H1 (cell line): Measurements from ENCODE around the gene S100A13. TPM values are rescaled to one million over a fixed set of nuclear protein-coding genes. Genes with fewer than 3 reads are reported as not detected.

ENCODE experiments used
- CTCF ChIA-PET: fragments of 300-600 bp; sonication (Branson Sonifier 250); formaldehyde crosslinking; loops from one replicate; lab custom pipeline; 2021; ENCODE audit not compliant: partially characterized antibody; lab: Charles Lee
- POLR2A ChIA-PET: fragments of 300-600 bp; sonication (Branson Sonifier 250); formaldehyde crosslinking; loops from one replicate; lab custom pipeline; 2021; ENCODE audit warnings: inconsistent platforms; ENCODE audit not compliant: partially characterized antibody; lab: Charles Lee
- DNase-seq, 2 experiments: peaks; one replicate each; pipeline versions ENCODE4 v3.0.0 to v3.0.0-alpha.2; 2010 to 2022; ENCODE audit warnings: low spot score in 2 of 2, low read depth in 1 of 2, mixed read lengths in 1 of 2
- FAIRE-seq: peaks from 2 replicates; lab custom pipeline; 2011; peaks lifted over from hg19 to GRCh38; lab: Jason Lieb, UNC
- H2AFZ ChIP-seq: 2 replicates; pipeline ENCODE4 v1.8.1; 2012; ENCODE audit warnings: low read length, inconsistent platforms
- H2AK5ac ChIP-seq: 2 replicates; pipeline ENCODE4 v1.6.1; 2013; ENCODE audit warnings: low read depth, low read length
- H2BK120ac ChIP-seq: replicated peaks from 2 replicates; pipeline ENCODE3; 2013; ENCODE audit warnings: low read depth, low read length, inconsistent platforms
- H2BK12ac ChIP-seq: 2 replicates; pipeline ENCODE4 v1.6.1; 2013; ENCODE audit warnings: low read depth, low read length
- H2BK15ac ChIP-seq: 2 replicates; pipeline ENCODE4 v1.6.1; 2013; ENCODE audit warnings: low read length
- H2BK20ac ChIP-seq: 2 replicates; pipeline ENCODE4 v1.6.1; 2013; ENCODE audit warnings: low read length
- H2BK5ac ChIP-seq: 2 replicates; pipeline ENCODE4 v1.6.1; 2013; ENCODE audit warnings: low read depth, low read length
- H3K14ac ChIP-seq: 2 replicates; pipeline ENCODE4 v1.6.1; 2013; ENCODE audit warnings: inconsistent platforms; ENCODE audit not compliant: insufficient read length
- H3K18ac ChIP-seq: 2 replicates; pipeline ENCODE4 v1.6.1; 2013; ENCODE audit warnings: low read length; ENCODE audit errors: extremely low read depth
- H3K23ac ChIP-seq: 2 replicates; pipeline ENCODE4 v1.6.1; 2013; ENCODE audit warnings: inconsistent platforms; ENCODE audit not compliant: insufficient read length
- H3K23me2 ChIP-seq: 2 replicates; pipeline ENCODE4 v1.6.1; 2013; ENCODE audit warnings: low read depth, low read length
- H3K27ac ChIP-seq: 2 replicates; pipeline ENCODE4 v1.6.1; 2011; ENCODE audit warnings: low read depth, low read length, inconsistent platforms
- H3K27me3 ChIP-seq, 4 experiments: replicated peaks in 1 of 4; 1 replicate in 1 of 4; 2 replicates in 3 of 4; pipeline versions ENCODE4 v1.6.1 to v1.8.1; 2011 to 2013; ENCODE audit warnings: low read length in 3 of 4, mild to moderate bottlenecking in 3 of 4, inconsistent platforms in 2 of 4, mixed read lengths in 2 of 4, moderate library complexity in 1 of 4; ENCODE audit not compliant: control insufficient read depth in 3 of 4, insufficient read depth in 3 of 4; ENCODE audit errors: extremely low read depth in 1 of 4
- H3K36me3 ChIP-seq, 4 experiments: 2 replicates each; pipeline versions ENCODE4 v1.6.1 to v1.8.1; 2011 to 2013; ENCODE audit warnings: mild to moderate bottlenecking in 4 of 4, low read length in 3 of 4, moderate library complexity in 2 of 4, control low read depth in 1 of 4, inconsistent platforms in 1 of 4; ENCODE audit not compliant: insufficient read depth in 4 of 4, control insufficient read depth in 2 of 4
- H3K4ac ChIP-seq: replicated peaks from 2 replicates; pipeline ENCODE3; 2013; ENCODE audit warnings: low read length, low read depth, mixed read lengths, inconsistent platforms; ENCODE audit not compliant: insufficient read length
- H3K4me1 ChIP-seq, 4 experiments: replicated peaks in 1 of 4; 1 replicate in 1 of 4; 2 replicates in 3 of 4; pipeline versions ENCODE4 v1.6.1 to v1.8.1; 2011 to 2013; ENCODE audit warnings: low read length in 3 of 4, inconsistent platforms in 2 of 4, mixed read lengths in 1 of 4; ENCODE audit not compliant: insufficient read depth in 4 of 4, control insufficient read depth in 3 of 4
- H3K4me2 ChIP-seq, 2 experiments: 2 replicates each; pipeline versions ENCODE4 v1.6.1 to v1.8.1; 2011 to 2013; ENCODE audit warnings: low read depth in 2 of 2, low read length in 2 of 2, control low read depth in 1 of 2, inconsistent platforms in 1 of 2, mild to moderate bottlenecking in 1 of 2; ENCODE audit not compliant: insufficient read depth in 1 of 2
- H3K4me3 ChIP-seq, 4 experiments: fragments of 200-600, 300-600 bp in 1 of 4; sonication (generic), shearing (Covaris generic), sonication (Bioruptor Twin) in 1 of 4; 2 replicates each; pipeline versions ENCODE4 v1.5.1 to v1.8.1; 2011 to 2016; ENCODE audit warnings: low read length in 4 of 4, low read depth in 3 of 4, control low read depth in 2 of 4, inconsistent platforms in 2 of 4, mild to moderate bottlenecking in 2 of 4, mixed read lengths in 1 of 4, moderate library complexity in 1 of 4; ENCODE audit not compliant: insufficient read depth in 2 of 4; ENCODE audit errors: extremely low read depth in 1 of 4
- H3K56ac ChIP-seq: replicated peaks from 2 replicates; pipeline ENCODE3; 2013; ENCODE audit warnings: low read depth, mild to moderate bottlenecking, mixed read lengths, low read length, inconsistent platforms; ENCODE audit not compliant: insufficient read length
- H3K79me1 ChIP-seq: 2 replicates; pipeline ENCODE4 v1.6.1; 2013; ENCODE audit warnings: low read depth, low read length, control low read depth
- H3K79me2 ChIP-seq, 2 experiments: 2 replicates each; pipeline versions ENCODE4 v1.6.1 to v1.8.1; 2012 to 2013; ENCODE audit warnings: low read length in 2 of 2, mild to moderate bottlenecking in 2 of 2, inconsistent platforms in 1 of 2; ENCODE audit not compliant: insufficient read depth in 2 of 2, control insufficient read depth in 1 of 2
- H3K9ac ChIP-seq, 4 experiments: replicated peaks in 1 of 4; 1 replicate in 1 of 4; 2 replicates in 3 of 4; pipeline versions ENCODE4 v1.6.1 to v1.8.1; 2011 to 2013; ENCODE audit warnings: low read depth in 3 of 4, low read length in 3 of 4, control low read depth in 2 of 4, mild to moderate bottlenecking in 2 of 4, moderate library complexity in 2 of 4, inconsistent platforms in 1 of 4; ENCODE audit errors: extremely low read depth in 1 of 4
- H3K9me3 ChIP-seq, 2 experiments: 2 replicates each; pipeline versions ENCODE4 v1.6.1 to v1.8.1; 2012 to 2013; ENCODE audit warnings: mild to moderate bottlenecking in 2 of 2, moderate library complexity in 2 of 2, control low read depth in 1 of 2, inconsistent platforms in 1 of 2, low read depth in 1 of 2, low read length in 1 of 2, mixed read lengths in 1 of 2; ENCODE audit not compliant: insufficient read depth in 2 of 2
- H4K20me1 ChIP-seq, 2 experiments: replicated peaks in 1 of 2; 2 replicates each; pipeline versions ENCODE3 to v1.8.1; 2011 to 2013; ENCODE audit warnings: inconsistent platforms in 2 of 2, low read length in 2 of 2, mild to moderate bottlenecking in 1 of 2; ENCODE audit not compliant: insufficient read depth in 2 of 2, control insufficient read depth in 1 of 2
- H4K5ac ChIP-seq: 2 replicates; pipeline ENCODE4 v1.6.1; 2013; ENCODE audit warnings: low read length, low read depth, mixed read lengths, inconsistent platforms; ENCODE audit not compliant: insufficient read length
- H4K8ac ChIP-seq: 2 replicates; pipeline ENCODE4 v1.8.0; 2013; ENCODE audit warnings: mild to moderate bottlenecking, moderate library complexity, low read length, inconsistent platforms; ENCODE audit not compliant: insufficient read depth; ENCODE audit errors: extremely low read depth
- H4K91ac ChIP-seq: replicated peaks from 2 replicates; pipeline ENCODE3; 2013; ENCODE audit warnings: low read length, mixed read lengths, inconsistent platforms; ENCODE audit not compliant: insufficient read length
- FOSL1 ChIP-seq: IDR thresholded peaks from 2 replicates; pipeline ENCODE4 v1.6.1; 2011; ENCODE audit warnings: mild to moderate bottlenecking, low read depth, low read length, moderate library complexity; ENCODE audit not compliant: insufficient read depth
- GTF2F1 ChIP-seq: IDR thresholded peaks from 2 replicates; pipeline ENCODE4 v1.6.1; 2012; ENCODE audit warnings: low read depth, low read length, improper control_type of control experiment, borderline replicate concordance
- KDM4A ChIP-seq: IDR thresholded peaks from one replicate; pipeline ENCODE4 v1.7.1; 2012; ENCODE audit warnings: low read depth, mild to moderate bottlenecking, moderate library complexity, low read length, inconsistent platforms; ENCODE audit not compliant: severe bottlenecking
- POLR2A ChIP-seq, 2 experiments: IDR thresholded peaks; 1 replicate in 1 of 2; 2 replicates in 1 of 2; pipeline ENCODE4 v1.6.1; 2011; ENCODE audit warnings: low read depth in 2 of 2, low read length in 2 of 2, mild to moderate bottlenecking in 2 of 2; ENCODE audit errors: control extremely low read depth in 1 of 2
- RBBP5 ChIP-seq: IDR thresholded peaks from 2 replicates; pipeline ENCODE4 v1.7.1; 2012; ENCODE audit warnings: low read depth, mild to moderate bottlenecking, inconsistent platforms, low read length, moderate library complexity, borderline replicate concordance
- RNF2 ChIP-seq: fragments of 200-900, 300-1000 bp; sonication (generic); IDR thresholded peaks from 2 replicates; pipeline ENCODE4 v1.7.1; 2016; ENCODE audit warnings: borderline replicate concordance, low read depth, mild to moderate bottlenecking, antibody characterized with exemption, low read length; ENCODE audit not compliant: poor library complexity, severe bottlenecking; ENCODE audit errors: missing control alignments
- RXRA ChIP-seq: IDR thresholded peaks from 2 replicates; pipeline ENCODE4 v1.6.1; 2011; ENCODE audit warnings: low read depth, mild to moderate bottlenecking, low read length, moderate library complexity; ENCODE audit not compliant: insufficient read depth
- SAP30 ChIP-seq: fragments of 300-600 bp; sonication (generic); IDR thresholded peaks from 2 replicates; pipeline ENCODE4 v1.7.1; 2012; ENCODE audit warnings: low read length, moderate library complexity, mild to moderate bottlenecking, inconsistent platforms; ENCODE audit not compliant: insufficient read depth, insufficient replicate concordance
- SP1 ChIP-seq: IDR thresholded peaks from 2 replicates; pipeline ENCODE4 v1.6.1; 2011; ENCODE audit warnings: low read depth, low read length
- WGBS, 2 experiments: shearing (Covaris generic) in 1 of 2; methylation state at CpG; one replicate each; pipeline versions ENCODE4 v1.1.6 to v1.1.7; 2013 to 2015; ENCODE audit warnings: low lambda C conversion rate in 2 of 2, mixed read lengths in 2 of 2, inconsistent platforms in 1 of 2, low coverage in 1 of 2, missing lambda C conversion rate in 1 of 2; ENCODE audit not compliant: insufficient replicate concordance in 2 of 2, insufficient coverage in 1 of 2, insufficient read length in 1 of 2; ENCODE audit errors: extremely low coverage in 1 of 2, missing lambda C conversion rate in 1 of 2; 5-methylcytosine and 5-hydroxymethylcytosine counted together
- polyA plus RNA-seq, 7 experiments: library from polyadenylated mRNA; depleted of rRNA in 3 of 7; stranded (reverse) in 5 of 7; unstranded in 2 of 7; fragments of >200 nt in 5 of 7; fragments of 200-250 nt in 2 of 7; gene quantifications; 1 replicate in 5 of 7; 2 replicates in 1 of 7; 4 replicates in 1 of 7; pipeline versions ENCODE4 v1.2.1 to v1.2.3, GENCODE V29; 2011 to 2013; ENCODE audit warnings: missing spikeins in 2 of 7, mixed read lengths in 2 of 7
- total RNA-seq: library from RNA; stranded (reverse); fragmentation: NEBNext Ultra II Directional; extraction: Animal tissue kit (Norgen Biotek cat#: 25700); gene quantifications from 2 replicates; pipeline ENCODE4 v1.2.1, GENCODE V29; 2021
- TF ChIP-seq, protein P1 (sequence below): IDR thresholded peaks from 2 replicates; pipeline ENCODE4 v1.6.1; 2012; ENCODE audit warnings: low read length, inconsistent platforms

The S100A13 gene
- total and polyA plus RNA-seq, 2 of the 8 experiments (the other 6 are each of a cell fraction or from before 2014, with no cell fraction given), result 63.6 to 127 TPM

DNA sequence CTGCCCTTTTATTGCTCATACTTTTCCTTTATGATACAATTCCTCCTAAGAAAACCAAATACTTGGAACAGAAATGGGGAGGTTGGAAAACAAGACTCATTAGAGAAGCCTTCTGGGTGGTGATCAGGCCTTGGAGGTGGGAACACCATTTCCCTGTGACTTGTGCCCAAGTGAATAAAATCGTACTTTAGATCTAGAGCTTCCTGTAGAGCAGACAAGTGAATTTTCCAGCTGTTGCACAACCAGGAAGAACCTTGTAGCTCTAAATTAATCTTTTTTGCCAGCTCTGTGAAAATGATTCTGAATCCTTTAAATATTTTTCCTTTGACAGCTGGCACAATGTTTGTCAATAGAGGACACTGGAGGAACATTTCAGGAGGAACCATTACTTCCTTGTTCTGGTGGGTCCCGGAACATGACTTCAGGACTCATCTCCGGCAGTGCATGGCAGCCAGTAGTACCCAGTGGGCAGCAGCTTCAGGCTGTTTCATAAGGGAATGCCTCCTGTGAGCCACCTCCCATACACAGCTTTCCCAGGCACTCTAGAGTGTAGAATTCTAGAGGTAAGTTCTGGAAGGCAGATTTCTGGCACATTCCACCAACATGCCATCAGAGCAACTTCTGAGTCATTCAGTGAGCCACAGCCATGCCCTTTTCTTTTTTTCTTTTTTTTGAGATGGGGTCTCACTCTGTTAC lies 25.6 kb upstream of the S100A13 start:
- Histone ChIP-seq H2BK15ac (no peak overlapping the region), H2AK5ac (no peak overlapping the region), H3K36me3 (no peaks in the 10 kb centered on the region), H3K23me2 (no peaks in the 10 kb centered on the region), H2BK12ac (no peak overlapping the region), H3K4me3 (no peak overlapping the region), H2AFZ (no peak overlapping the region), H3K18ac (no peak overlapping the region), H3K9me3 (no peaks in the 10 kb centered on the region), H4K5ac (no peak overlapping the region), H3K56ac (no peak overlapping the region), H3K4me2 (no peak overlapping the region), H4K8ac (no peak overlapping the region), H3K27me3 (no peaks in the 10 kb centered on the region), H2BK120ac (no peak overlapping the region), H3K4me1 (peaks cover 0 to 1% (median 0%) of the 10 kb centered on the region in 4 experiments; a peak in 1 of 7 replicates), H3K23ac (no peak overlapping the region), H3K79me1 (no peaks in the 10 kb centered on the region), H4K91ac (no peak overlapping the region), H3K79me2 (no peaks in the 10 kb centered on the region), H3K9ac (no peak overlapping the region), H3K4ac (no peak overlapping the region), H3K27ac (no peak overlapping the region), H2BK5ac (no peak overlapping the region), H2BK20ac (no peak overlapping the region), H4K20me1 (no peaks in the 10 kb centered on the region), H3K14ac (no peak overlapping the region)
- ChIA-PET CTCF (interaction anchor here (0.6 to 2.5 kb wide), 7 partner anchors 15 to 299 kb away, joined by 3 to 9 read pairs (median 5); partner anchors contain the start of genes NPR1, S100A1 and S100A13), POLR2A (interaction anchor here (0.8 to 2.2 kb wide), 5 partner anchors 10 to 80 kb away, joined by 3 to 20 read pairs (median 3); partner anchors contain the start of gene CHTOP)
- 89% methylated on average over 3 of the region's 3 CpGs; no CpG with 5 or more reads in 1 of the 2 experiments for WGBS, 2 experiments
- DNase-seq, result no peak
- FAIRE-seq, result no peak
- TF ChIP-seq RBBP5, result no peak
- TF ChIP-seq, protein P1, sequence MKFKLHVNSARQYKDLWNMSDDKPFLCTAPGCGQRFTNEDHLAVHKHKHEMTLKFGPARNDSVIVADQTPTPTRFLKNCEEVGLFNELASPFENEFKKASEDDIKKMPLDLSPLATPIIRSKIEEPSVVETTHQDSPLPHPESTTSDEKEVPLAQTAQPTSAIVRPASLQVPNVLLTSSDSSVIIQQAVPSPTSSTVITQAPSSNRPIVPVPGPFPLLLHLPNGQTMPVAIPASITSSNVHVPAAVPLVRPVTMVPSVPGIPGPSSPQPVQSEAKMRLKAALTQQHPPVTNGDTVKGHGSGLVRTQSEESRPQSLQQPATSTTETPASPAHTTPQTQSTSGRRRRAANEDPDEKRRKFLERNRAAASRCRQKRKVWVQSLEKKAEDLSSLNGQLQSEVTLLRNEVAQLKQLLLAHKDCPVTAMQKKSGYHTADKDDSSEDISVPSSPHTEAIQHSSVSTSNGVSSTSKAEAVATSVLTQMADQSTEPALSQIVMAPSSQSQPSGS, result no peak
- no peak for TF ChIP-seq RXRA
- TF ChIP-seq FOSL1, result no peak
- no peak for TF ChIP-seq SP1
- no peak for TF ChIP-seq RNF2
- TF ChIP-seq POLR2A (IDR thresholded peaks at IDR 0.05; ENCODE audit: control extremely low read depth in 1 of 2, low read depth in 2 of 2, low read length in 2 of 2), result no peak
- TF ChIP-seq GTF2F1, result no peak
- TF ChIP-seq KDM4A, result no peak
- no peak for TF ChIP-seq SAP30
